ENCODE results near the gene PCDH11Y. TPM values are rescaled to one million over a fixed set of nuclear protein-coding genes. Genes with fewer than 3 reads are reported as not detected.
"Not testable (repeated sequence)": the region's sequence is repeated elsewhere in the genome, so short reads cannot be mapped to it uniquely, and the experiment has no call there.

Gene PCDH11Y, protein sequence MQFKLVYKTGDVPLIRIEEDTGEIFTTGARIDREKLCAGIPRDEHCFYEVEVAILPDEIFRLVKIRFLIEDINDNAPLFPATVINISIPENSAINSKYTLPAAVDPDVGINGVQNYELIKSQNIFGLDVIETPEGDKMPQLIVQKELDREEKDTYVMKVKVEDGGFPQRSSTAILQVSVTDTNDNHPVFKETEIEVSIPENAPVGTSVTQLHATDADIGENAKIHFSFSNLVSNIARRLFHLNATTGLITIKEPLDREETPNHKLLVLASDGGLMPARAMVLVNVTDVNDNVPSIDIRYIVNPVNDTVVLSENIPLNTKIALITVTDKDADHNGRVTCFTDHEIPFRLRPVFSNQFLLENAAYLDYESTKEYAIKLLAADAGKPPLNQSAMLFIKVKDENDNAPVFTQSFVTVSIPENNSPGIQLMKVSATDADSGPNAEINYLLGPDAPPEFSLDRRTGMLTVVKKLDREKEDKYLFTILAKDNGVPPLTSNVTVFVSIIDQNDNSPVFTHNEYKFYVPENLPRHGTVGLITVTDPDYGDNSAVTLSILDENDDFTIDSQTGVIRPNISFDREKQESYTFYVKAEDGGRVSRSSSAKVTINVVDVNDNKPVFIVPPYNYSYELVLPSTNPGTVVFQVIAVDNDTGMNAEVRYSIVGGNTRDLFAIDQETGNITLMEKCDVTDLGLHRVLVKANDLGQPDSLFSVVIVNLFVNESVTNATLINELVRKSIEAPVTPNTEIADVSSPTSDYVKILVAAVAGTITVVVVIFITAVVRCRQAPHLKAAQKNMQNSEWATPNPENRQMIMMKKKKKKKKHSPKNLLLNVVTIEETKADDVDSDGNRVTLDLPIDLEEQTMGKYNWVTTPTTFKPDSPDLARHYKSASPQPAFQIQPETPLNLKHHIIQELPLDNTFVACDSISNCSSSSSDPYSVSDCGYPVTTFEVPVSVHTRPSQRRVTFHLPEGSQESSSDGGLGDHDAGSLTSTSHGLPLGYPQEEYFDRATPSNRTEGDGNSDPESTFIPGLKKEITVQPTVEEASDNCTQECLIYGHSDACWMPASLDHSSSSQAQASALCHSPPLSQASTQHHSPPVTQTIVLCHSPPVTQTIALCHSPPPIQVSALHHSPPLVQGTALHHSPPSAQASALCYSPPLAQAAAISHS (N-terminal part only)
- total RNA-seq (2014; rRNA removed; shearing (Covaris generic)): not detected in 2 replicates

DNA sequence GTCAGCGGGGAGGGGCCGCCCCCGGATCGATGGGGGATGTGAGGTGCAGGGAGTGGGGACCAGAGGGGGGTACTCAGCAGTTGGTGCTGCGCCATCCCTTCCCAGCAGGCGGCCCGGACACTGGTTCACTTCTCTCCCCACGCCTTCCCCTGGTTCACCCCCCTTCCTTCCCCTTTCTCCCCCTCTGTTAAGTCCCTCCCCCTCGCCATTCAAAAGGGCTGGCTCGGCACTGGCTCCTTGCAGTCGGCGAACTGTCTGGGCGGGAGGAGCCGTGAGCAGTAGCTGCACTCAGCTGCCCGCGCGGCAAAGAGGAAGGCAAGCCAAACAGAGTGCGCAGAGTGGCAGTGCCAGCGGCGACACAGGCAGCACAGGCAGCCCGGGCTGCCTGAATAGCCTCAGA, at the start of gene PCDH11Y:
PCDH11Y (plus strand) TSS at position 240 of the 400 bp plus-strand sequence. CDS start 56,804 bp downstream, outside the sequence.
- DNase-seq (ENCODE audit: low read depth): not testable (repeated sequence)

DNA sequence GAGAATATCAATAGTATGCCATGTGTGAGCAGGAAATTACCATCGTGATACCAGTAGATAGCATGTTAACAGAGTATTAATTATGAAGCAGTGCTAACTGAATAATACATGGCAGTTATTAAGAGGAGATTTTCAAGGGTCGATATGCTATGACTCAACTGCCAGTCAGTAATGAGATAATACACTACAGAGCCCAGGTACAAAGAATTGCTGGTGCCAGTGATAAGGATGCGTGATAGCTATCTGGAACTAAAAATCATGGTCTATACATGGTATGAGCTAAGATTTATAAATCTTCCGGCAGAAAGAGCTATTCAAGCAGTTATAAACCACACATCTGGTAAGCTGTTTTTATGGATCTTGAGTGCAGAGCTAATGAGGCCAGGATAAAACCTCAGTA, 32.2 kb upstream of the PCDH11Y start:
- DNase-seq (ENCODE audit: low read depth): not testable (repeated sequence)

DNA sequence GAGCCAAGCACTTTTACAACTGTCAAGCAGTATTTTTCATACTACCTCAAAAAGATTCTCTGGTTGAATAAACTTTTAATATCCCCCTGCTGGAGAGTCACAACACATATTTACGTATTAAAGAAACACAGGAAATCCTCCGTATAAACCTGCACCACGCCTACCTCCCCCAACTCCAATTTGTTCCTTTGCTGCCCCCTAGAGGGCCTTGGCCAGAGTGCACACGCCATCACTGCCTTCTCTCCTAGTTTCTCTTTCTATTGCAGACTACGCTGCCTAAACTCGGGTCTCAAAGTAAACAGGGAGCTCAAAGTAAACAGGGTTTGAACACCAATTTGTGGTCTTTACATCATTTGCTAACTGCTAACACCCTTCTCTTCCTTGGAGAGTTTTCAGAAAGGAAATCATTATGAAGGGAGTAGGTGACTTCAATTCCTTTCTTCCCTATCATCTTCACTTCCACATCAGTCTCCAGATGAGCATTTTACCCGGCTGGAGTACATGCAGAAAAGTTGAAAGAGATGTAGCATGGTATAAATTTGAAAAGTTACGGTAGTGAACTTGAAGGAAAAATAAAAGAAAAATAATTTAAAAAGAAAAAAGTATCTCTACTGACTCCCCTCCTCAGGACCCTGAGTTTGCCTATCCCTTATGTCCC, 8.2 kb upstream of the PCDH11Y start:
- not testable (repeated sequence) for DNase-seq (ENCODE audit: low read depth)

DNA sequence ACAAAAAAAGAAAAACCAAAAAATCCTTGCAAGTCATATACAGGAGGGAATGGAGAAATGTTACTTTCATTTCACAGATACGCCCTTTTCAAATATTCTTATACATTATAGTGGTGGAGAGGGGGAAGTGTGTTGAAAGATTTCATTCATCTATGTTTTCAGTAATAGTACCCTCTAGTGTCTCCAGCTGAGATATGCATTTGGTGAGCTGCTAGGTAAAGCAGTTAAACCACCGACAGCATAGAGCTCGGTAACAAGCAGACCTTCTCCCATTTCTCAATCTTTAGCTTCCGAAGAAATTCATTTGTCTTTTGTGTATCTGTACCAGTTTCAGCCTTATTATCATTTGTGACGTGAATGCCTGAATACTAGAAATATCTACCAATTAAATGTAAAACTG, 5.2 kb upstream of the PCDH11Y start:
- DNase-seq (ENCODE audit: low read depth): not testable (repeated sequence)

DNA sequence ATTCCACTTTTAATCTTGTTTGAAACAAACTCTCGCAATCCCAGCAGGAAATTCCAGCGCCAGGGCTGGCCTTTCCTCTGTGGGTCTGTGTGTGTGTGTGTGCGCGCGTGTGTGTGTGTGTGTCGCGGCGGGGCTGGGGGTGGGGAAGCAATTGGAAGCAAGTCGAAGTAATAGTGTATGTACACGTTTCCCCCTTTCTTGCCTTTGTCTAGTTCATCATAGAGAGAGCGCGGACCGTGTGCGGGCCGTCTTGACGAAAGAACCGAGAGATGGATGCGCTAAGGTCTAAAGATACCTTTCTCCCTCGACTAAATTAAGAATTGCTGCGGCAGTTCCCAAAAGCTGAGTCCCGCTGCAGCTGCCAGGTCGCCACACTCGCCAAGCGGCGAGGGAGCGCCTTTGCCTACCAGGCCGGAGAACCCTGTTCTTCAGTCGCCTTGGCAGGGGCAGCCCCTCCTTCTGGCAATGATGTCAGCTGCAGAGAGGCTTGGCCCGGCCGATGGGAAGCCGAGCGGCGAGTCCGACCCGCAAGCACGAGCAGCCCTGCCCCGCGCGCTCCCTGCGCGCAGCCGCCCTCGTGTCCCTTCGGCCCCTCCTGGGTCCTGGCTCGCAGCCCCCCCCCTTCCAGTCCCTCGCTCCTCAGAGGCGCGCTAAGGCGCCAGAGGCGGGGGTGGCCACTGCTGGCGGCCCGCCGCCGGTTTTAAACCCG, 2.5 kb downstream of the PCDH11Y start:
- DNase-seq (ENCODE audit: low read depth): not testable (repeated sequence)

DNA sequence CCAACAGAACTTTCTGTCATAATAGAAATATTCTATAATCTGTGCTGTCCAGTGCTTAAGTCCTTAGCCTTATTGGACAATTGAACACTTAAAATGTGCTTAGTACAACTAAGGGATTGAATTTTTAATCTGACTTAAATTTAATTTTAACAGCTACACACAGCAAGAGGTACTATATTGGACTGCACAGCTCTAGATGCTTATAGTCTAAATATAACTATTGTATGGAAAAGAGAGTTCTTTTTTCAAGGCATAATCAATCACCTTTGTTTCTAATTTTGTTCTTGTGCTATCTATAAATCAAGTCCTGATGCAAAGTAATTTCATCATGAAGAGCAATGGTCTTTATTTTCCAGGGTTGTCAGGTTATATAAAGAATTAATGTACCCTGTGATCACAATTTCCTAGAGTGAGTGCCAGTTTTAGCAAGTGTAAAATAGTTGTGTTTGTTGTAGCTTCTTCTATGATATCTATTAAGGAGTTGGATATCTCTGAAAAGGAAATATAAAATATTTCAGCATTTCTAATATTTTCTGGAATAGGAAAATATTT, 39.0 kb downstream of the PCDH11Y start:
- DNase-seq (ENCODE audit: low read depth): not testable (repeated sequence)

DNA sequence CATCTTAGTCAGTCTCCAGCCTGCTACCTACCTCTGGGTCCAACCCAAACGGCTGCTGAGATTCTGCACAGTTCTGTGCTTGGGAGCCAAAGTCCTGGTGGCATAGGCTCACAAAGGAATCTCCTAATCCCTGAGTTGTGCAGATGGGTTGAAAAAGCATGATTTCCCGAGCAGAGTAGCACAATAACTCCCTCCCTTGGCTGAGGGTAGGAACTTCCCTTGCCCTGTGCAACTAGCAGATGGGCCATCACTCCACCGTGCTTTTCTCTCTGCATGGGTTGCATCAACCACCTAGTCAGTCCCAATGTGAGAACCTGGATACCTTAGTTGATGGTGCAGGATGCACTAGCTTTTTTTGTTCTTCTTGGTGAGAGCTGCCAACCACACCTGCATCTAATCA, 82.9 kb downstream of the PCDH11Y start:
- not testable (repeated sequence) for DNase-seq (ENCODE audit: low read depth)

DNA sequence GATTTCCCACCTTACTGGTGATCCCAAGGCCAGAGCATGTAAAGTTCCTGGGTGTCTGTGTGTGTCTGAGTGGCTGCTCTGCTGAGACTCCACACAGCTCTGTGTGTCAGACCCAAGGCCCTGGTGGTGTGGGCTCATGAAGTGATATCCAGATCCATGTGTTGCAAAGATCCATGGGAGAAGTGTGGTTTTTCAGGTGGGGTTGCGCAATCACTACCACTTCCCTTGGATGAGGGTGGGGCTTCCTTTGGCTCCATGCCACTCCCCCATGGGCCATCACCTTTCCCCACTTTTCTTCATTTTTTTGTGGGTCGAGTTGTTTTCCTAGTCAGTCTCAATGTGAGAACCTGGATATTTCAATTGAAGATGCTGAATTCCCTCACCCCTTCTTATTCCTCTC, 182.9 kb downstream of the PCDH11Y start:
- DNase-seq (ENCODE audit: low read depth): not testable (repeated sequence)

DNA sequence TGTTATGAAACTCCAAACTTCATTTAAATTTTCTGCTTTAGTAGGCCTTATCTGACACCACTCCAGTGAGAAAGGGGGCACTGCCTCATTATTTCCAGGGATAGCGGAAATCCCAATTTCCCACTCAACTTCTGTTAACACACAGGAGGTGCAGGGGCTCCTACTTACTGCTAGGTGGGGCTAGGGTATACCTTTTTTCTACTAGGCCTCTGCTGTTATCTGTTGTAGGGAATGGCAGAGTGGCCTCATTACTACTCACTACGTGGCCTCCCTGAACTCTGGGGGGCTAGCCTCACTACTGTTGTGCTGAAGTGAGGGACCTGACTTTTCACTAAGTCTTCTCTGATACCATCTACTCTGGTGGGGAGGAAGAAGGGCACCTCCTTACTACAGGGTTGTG, 215.0 kb downstream of the PCDH11Y start:
- DNase-seq (ENCODE audit: low read depth): not testable (repeated sequence)

DNA sequence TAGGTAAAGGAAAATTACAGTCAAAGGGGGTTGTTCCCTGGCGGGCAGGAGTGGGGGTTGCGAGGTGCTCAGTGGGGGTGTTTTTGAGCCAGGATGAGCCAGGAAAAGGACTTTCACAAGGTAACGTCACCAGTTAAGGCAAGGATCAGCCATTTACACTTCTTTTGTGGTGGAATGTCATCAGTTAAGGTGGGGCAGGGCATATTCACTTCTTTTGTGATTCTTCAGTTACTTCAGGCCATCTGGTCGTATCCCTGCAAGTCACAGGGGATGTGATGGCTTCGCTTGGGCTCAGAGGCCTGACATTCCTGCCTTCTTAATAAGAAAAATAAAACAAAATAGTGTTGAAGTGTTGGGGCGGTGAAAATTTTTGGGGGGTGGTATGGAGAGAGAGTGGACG, 324.8 kb downstream of the PCDH11Y start:
- not testable (repeated sequence) for DNase-seq (ENCODE audit: low read depth)

DNA sequence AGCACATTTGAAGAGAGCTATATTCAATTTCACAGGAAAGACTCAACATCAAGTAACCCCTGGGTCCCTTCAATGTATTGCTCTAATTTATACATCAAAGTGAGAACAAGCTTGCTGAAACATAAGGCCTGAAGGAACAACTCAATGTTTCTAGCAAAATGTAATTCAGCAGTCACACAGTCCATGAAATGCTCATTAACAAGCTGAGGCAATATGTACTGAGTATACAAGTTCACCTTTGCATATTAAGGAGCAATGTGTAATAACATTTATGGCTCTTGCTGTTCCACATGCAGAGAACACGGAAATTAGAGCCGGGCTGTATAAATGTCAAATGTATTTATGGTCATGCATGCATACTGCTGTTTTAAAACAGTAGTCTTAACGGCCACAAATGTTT, 342.1 kb downstream of the PCDH11Y start:
- not testable (repeated sequence) for DNase-seq (ENCODE audit: low read depth)

DNA sequence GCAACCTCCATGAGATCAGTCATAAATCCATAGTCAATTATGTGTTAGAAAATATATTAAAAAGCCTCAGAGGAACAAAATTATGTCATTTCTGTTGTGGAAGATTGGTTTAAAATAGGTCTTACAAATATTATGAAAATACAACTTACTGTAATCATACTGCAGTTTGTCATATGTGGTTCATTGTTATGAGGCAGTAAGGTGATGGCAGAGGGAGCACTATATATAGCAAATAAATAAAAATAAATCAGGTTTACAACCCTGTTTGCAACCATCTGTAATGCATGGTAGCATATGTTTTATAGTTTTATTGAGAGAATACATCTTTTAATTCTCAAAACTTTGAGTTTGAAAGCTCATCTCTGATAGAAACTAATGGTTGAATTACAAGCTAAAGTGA, 543.6 kb downstream of the PCDH11Y start:
- not testable (repeated sequence) for DNase-seq (ENCODE audit: low read depth)

DNA sequence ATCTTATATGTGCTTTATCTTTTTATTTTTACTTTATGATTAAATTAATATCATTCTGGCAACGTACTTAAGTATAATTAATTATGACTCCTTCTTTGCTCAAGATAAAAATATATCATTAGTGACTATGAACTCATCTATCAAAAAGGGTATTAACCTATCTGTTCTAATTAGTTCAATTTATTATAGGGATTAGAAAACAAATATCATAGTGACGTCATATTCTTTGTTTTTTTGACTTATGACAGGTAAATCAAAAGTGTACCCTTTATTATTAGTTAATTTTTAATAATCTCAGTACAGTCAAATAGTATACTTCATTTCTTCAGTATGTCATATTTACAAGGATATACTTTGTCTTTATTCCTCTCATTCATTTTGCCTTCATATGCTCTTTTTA, 638.5 kb downstream of the PCDH11Y start:
- not testable (repeated sequence) for DNase-seq (ENCODE audit: low read depth)

DNA sequence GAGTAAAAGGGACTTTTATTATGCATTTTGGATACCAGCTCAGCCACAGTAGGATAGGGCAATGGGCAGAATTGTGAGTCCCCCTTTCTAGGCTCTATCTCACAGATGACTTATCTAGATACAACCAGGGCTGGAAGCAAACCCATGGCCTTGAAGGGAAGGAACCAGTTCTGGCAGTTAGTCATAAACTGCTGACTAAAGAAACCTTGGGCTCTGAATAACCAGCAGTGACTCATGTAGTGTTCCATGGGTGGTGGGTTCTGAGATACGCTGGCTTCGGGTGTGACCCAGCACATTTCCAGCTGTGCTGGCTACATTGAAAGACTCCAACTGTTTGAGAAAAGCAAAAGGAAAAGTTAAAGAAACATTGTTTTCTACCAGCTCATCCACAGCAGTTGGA, 679.2 kb downstream of the PCDH11Y start:
- not testable (repeated sequence) for DNase-seq (ENCODE audit: low read depth)

DNA sequence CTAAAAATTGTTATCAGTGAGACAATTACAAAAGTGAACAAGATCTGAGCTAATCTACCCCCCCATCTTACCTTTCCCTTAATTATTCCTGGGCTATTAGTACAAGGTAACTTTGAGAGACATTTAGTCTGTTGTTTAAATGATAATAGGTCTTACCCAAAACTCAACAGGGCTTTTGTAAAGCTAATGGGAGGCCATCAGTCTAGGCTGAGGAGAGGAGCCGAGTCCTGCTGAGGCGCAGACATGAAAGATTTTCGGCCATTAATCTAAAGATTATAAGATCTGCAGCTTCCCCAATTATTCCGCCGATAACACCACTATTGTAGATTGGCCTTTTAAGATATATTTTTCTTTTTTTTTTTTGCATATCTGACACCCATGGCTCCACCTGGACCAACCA, 708.6 kb downstream of the PCDH11Y start:
- DNase-seq (ENCODE audit: low read depth): not testable (repeated sequence)

DNA sequence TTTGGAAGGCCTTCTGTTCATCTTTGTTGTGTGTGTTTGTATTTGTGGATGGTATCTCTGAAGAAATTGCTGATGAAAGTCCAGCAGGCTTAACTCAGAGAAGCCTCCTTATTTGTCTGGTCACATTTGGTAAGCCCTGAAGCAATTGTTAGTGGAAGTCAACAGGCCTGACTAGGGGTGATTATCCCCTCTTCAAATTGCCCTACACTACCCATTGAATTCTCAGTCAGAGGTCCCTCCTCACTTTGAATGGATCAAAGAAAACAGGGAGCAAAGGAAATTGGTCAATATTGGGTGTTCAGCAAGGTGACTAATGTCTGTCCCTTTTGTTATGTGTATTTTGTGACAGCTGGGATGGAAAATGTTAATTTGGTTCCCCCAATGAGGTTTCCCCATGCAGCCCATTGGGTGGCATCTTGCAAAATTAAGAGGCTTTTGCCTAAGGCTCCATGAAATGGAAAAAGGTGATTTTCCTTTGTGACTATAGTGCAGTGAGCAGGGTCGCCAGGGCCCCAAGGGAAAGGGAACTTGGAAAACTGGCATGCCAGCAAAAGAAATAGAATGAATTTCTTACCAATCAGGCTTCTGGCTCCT, 709.8 kb downstream of the PCDH11Y start:
- DNase-seq (ENCODE audit: low read depth): not testable (repeated sequence)

DNA sequence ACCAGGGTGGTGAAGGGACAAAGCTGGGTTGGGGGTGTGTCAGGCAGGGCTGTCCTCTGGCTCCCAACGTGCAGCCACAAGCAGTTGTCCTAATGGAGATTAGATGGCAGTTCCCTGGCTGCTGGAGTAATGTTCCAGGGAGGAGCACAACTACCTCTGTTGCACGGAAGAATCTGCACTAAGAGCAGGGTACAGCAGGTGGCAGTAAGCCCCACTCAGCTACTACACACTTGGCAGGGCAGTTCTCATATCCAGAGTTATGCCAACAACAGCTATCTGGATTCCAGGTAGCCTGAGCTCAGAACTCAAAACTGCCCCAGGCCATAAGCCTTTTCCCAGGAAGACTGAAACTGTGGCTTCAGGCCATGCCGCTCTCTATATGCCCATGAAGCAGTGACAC, 761.3 kb downstream of the PCDH11Y start:
- DNase-seq (ENCODE audit: low read depth): not testable (repeated sequence)

DNA sequence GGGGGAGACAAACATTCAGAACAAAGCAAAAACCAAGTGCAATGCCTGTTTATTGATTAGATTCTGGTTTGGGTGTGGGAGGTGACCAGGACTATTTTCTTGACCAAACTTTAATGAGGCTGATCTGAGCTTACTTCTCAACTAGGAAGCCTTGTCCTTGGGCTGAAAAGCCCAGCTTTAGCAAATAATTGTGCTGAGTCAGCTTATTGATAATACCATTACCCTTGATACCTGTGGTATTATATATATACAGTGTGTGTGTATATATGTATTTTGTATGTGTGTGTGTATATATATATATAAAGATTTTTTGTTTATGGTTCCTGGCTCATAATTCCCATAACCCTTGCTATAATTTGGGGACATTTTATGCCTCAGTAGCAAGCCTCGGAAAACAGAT, 776.4 kb downstream of the PCDH11Y start:
- DNase-seq (ENCODE audit: low read depth): not testable (repeated sequence)
